ENCODE results near the gene STRADB. TPM values are rescaled to one million over a fixed set of nuclear protein-coding genes. Genes with fewer than 3 reads are reported as not detected.

Gene STRADB
- polyA plus RNA-seq, 3 donors, result 6.9 to 25.6 (median 22.0) TPM

GRCh38 chr2:201452922-201453643 is 1.5 kb downstream of the STRADB start:
- Histone ChIP-seq H3K36me3 (replicated peaks in 1 of 2; ENCODE audit: control insufficient read depth in 1 of 2, insufficient read depth in 2 of 2, low read length in 2 of 2) (peaks cover 0 to 8% of the 10 kb centered on the region in 2 donors), H4K20me1 (ENCODE audit: insufficient read depth, low read length) (no peaks in the 10 kb centered on the region), H3K4me2 (replicated peaks; ENCODE audit: extremely low read depth, low read length, poor library complexity, severe bottlenecking) (no peak overlapping the region), H3K27ac (ENCODE audit: low read depth in 1 of 2, low read length in 2 of 2) (no peak overlapping the region), H3K4me3 (replicated peaks in 1 of 3; ENCODE audit: low read depth in 2 of 3, low read length in 3 of 3) (no peak overlapping the region), H2AFZ (ENCODE audit: insufficient read depth, low read depth, low read length, poor library complexity, severe bottlenecking) (no peak overlapping the region), H3K27me3 (ENCODE audit: control insufficient read depth in 2 of 2, insufficient read depth in 2 of 2, low read length in 2 of 2) (no peaks in the 10 kb centered on the region), H3K79me2 (ENCODE audit: insufficient read depth, low read length) (peaks cover 26% of the 10 kb centered on the region), H3K4me1 (ENCODE audit: control insufficient read depth in 1 of 2, insufficient read depth in 2 of 2, low read length in 2 of 2) (peaks cover 12 to 19% of the 10 kb centered on the region in 2 donors), H3K9me3 (replicated peaks in 1 of 2; ENCODE audit: control insufficient read depth in 1 of 2, insufficient read depth in 1 of 2, low read length in 2 of 2) (no peaks in the 10 kb centered on the region), H3K9ac (ENCODE audit: insufficient read depth, low read length, poor library complexity, severe bottlenecking) (no peak overlapping the region)
- Mint-ChIP-seq H3K27ac (no peak overlapping the region), H3K27me3 (ENCODE audit: low read depth in 3 of 3) (peaks cover 0 to 2% (median 0%) of the 10 kb centered on the region in 3 donors), H3K36me3 (peaks cover 6 to 13% of the 10 kb centered on the region in 2 donors), H3K4me1 (peaks cover 22% of the 10 kb centered on the region), H3K9me3 (no peaks in the 10 kb centered on the region), H3K4me3 (peak overlapping the region in 1 of 2 donors; percentile 84)
- intact Hi-C loops (cut with micrococcal nuclease), result loop anchor here (5.0 to 10.0 kb wide), 4 partner anchors 192 to 641 kb away; partner anchors contain the start of genes BZW1 (in 1 of the 2), NIF3L1 (in 1 of the 2), PPIL3 (in 1 of the 2) and TMEM237 (in 1 of the 2)
- WGBS (ENCODE audit: insufficient coverage), result no CpG with 5 or more reads among the region's 6 CpGs
- TF ChIP-seq CTCF (IDR thresholded peaks at IDR 0.05), result no peak
- DNase-seq, result no peak

- no peak overlapping the region for H3K27ac ChIP-seq (ENCODE audit: low read depth in 1 of 2, low read length in 2 of 2)
- no peak overlapping the region for H3K9ac ChIP-seq (ENCODE audit: insufficient read depth, low read length, poor library complexity, severe bottlenecking)
- Mint-ChIP-seq H3K4me3 (no peak overlapping the region), H3K36me3 (peaks cover 19 to 35% of the 10 kb centered on the region in 2 donors), H3K4me1 (peaks cover 2% of the 10 kb centered on the region), H3K9me3 (peaks cover 0 to 2% (median 0%) of the 10 kb centered on the region in 7 donors), H3K27ac (no peak overlapping the region), H3K27me3 (ENCODE audit: low read depth in 3 of 3) (peaks cover 0 to 2% (median 0%) of the 10 kb centered on the region in 3 donors)
- TF ChIP-seq CTCF (IDR thresholded peaks at IDR 0.05), result no peak
- no peaks in the 10 kb centered on the region for H3K79me2 ChIP-seq (ENCODE audit: insufficient read depth, low read length)
- no peaks in the 10 kb centered on the region for H3K9me3 ChIP-seq (replicated peaks in 1 of 2; ENCODE audit: control insufficient read depth in 1 of 2, insufficient read depth in 1 of 2, low read length in 2 of 2)
- H2AFZ ChIP-seq (ENCODE audit: insufficient read depth, low read depth, low read length, poor library complexity, severe bottlenecking), result no peak overlapping the region
- H3K4me1 ChIP-seq (ENCODE audit: control insufficient read depth in 1 of 2, insufficient read depth in 2 of 2, low read length in 2 of 2), result no peaks in the 10 kb centered on the region
- peaks cover 0 to 26% of the 10 kb centered on the region in 2 donors for H3K36me3 ChIP-seq (replicated peaks in 1 of 2; ENCODE audit: control insufficient read depth in 1 of 2, insufficient read depth in 2 of 2, low read length in 2 of 2)
- DNase-seq, result no peak
- no peaks in the 10 kb centered on the region for H4K20me1 ChIP-seq (ENCODE audit: insufficient read depth, low read length)
- intact Hi-C loops (cut with micrococcal nuclease), result loop anchor here in 1 of 2 donors (10.0 kb wide), 3 partner anchors 186 to 574 kb away; partner anchors contain the start of genes NIF3L1, PPIL3 and TMEM237
- H3K4me3 ChIP-seq (replicated peaks in 1 of 3; ENCODE audit: low read depth in 2 of 3, low read length in 3 of 3), result no peak overlapping the region
- no peak overlapping the region for H3K4me2 ChIP-seq (replicated peaks; ENCODE audit: extremely low read depth, low read length, poor library complexity, severe bottlenecking)
- no peaks in the 10 kb centered on the region for H3K27me3 ChIP-seq (ENCODE audit: control insufficient read depth in 2 of 2, insufficient read depth in 2 of 2, low read length in 2 of 2)
These were observed 6.8 kb downstream of the STRADB start for GRCh38 chr2:201458381-201458780.

All from CD14-positive monocyte (primary cell).